SK-N-DZ (cell line): ENCODE data around the gene MAN1B1. TPM values are rescaled to one million over a fixed set of nuclear protein-coding genes. Genes with fewer than 3 reads are reported as not detected.

Experiments used
- DNase-seq: peaks from one replicate; pipeline ENCODE4 v3.0.0-alpha.2; 2015; ENCODE audit warnings: low spot score
- polyA plus RNA-seq, 2 experiments: library from polyadenylated mRNA; depleted of rRNA; stranded (reverse); fragments of >200 nt; gene quantifications; 2 replicates each; pipeline ENCODE4 v1.2.3, GENCODE V29; 2014

MAN1B1 gene
- 38.6 and 45.9 TPM in 2 replicates for polyA plus RNA-seq (2014; cell fraction: cytosol; rRNA removed)
- polyA plus RNA-seq (2014; cell fraction: nucleus; rRNA removed), result 78.8 and 112 TPM in 2 replicates

DNA sequence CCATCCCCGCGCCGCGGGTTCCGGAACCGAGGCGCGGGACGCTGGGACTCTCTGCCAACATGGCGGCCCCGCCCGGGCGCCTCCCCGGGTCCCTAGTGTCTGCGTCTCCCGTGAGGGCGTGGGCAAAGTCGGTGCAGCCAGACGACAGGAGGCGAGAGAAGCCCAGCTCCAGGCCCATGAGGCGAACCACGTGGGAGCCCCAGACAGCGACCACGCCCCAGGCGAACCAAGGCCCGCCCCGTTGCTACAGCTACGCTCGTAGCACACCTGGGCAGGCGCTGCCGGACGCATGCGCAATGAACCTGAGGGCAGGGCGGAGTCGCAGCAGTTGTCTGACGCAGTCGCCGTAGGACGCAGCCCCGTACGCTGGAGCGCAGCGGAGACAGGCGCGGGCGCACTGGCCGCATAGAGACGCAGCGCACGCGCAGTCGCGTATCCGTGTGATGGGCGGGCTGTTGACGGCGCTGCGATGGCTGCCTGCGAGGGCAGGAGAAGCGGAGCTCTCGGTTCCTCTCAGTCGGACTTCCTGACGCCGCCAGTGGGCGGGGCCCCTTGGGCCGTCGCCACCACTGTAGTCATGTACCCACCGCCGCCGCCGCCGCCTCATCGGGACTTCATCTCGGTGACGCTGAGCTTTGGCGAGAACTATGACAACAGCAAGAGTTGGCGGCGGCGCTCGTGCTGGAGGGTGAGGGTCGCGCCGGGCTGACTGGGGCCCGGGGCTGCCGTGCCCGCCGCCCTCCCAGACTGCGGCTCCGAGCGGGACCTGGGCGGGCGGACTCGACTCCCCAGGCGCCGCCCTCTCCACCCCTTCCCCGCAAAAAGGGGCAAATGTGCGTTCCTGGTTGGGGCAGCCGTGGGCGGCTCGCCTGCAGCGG lies at the start of gene MAN1B1:
MAN1B1 (plus strand) TSS at position 455 of the 878 bp plus-strand sequence; CDS start at position 470, 15 bp downstream.
- peak; percentile 99 for DNase-seq

DNA sequence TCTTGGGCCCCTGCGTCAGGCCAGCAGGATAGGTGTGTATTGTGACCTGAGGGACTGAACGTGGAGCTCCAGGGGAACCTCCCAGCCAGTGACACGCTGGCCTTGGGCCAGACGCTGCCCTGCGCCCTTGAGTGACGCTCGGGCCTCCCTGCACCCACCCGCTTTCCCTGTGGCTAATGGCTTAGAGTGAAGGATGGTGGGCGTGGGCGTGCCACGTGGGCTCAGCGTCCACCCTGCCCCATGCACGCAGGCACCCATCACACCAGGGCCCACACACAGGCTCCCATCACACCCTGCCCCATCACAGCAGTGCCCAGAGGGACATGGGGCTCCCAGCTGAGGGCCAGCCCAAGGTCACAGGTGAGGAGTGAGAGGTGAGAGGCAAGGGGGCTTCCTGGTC lies 49.8 kb upstream of the MAN1B1 start:
- DNase-seq, result no peak

DNA sequence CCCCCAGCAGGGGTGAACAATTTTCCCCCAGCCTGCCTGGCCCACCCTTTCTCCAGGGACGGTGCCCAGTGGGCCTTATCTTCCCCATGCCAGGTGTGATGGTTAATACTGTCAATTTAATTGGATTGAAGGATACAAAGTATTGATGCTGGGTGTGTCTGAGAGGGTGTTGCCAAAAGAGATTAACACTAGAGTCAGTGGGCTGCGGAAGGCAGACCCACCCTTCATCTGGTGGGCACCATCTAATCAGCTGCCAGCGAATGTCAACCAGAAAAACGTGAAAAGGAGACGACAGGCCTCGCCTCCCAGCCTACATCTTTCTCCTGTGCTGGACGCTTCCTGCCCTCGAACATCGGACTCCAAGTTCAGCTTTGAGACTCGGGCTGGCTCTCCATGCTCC lies 49.3 kb upstream of the MAN1B1 start:
- no peak for DNase-seq

DNA sequence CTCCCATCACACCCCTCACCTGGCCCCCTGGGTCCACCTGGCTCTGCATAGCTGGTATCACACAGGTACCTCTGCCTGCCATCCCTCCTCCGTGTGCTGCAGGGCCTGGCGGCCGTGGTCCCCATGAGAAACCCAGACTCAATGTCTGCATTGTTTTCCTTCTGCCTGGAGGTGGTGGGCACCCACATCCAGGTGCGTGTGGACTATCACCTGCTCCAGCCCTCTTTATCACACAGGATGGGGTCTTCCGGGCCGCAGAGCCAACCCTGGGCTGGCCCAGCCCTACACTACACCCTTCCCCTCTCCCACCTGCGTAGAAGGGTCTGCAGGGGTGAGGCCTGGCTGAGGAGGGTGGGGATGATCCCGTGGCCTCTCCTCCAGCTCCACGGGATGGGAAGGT lies 47.9 kb upstream of the MAN1B1 start:
- no peak for DNase-seq

DNA sequence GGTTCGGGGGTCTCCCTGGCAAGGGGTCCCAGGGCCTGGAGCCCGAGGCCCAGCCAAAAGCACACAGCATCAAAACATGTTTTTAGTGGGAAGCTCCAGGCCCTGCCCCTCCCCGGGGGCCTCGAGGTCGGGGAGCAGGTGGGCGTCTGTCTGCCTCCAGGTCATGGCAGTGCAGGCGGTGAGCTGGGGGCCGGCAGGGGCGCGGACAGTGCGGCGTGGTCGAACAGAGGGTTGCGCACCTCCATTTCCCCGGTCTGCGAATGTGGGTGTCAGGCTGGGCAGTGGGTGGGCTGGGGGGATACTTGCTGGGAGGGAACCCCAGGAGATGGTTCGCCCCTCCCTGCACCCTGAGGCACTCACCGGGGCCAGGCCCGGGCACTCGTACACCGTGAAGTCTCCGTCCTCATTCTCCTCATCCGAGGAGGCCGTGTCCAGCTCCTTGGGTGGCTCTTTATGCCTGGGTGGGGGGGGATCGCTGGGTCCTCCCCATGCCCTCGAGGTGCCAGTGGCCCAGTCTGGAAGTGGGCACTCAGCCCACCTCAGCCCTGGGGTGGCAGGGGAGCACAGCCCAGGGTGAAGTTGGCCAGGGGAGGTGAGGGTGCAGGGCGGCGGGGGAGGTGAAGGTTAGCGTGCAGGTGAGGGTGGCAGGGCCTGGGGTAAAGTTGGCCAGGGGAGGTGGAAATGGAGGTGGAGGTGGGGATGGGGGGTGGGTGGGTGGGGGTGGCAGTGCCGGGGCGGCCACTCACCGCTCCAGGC lies 47.0 kb upstream of the MAN1B1 start:
- no peak for DNase-seq

DNA sequence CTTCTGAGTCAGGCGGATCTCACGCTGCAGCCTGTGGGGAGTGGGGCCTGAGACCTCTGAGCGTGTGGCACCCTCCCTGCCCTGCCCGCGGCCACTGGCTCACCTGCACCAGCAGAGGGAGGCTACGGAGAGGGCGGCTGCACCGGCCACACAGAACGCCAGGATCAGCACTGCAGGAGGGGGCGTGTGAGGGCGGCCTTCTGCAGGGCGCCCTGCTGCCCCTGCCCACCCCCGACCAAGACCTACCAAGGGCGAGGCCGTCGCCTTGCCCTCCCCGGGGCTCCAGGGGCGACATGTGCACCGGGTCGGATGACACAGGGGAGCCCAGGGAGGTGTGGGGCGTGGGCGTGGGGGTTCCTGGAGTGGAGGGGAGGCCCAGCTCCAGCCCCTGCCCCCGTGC lies 46.2 kb upstream of the MAN1B1 start:
- DNase-seq, result no peak

DNA sequence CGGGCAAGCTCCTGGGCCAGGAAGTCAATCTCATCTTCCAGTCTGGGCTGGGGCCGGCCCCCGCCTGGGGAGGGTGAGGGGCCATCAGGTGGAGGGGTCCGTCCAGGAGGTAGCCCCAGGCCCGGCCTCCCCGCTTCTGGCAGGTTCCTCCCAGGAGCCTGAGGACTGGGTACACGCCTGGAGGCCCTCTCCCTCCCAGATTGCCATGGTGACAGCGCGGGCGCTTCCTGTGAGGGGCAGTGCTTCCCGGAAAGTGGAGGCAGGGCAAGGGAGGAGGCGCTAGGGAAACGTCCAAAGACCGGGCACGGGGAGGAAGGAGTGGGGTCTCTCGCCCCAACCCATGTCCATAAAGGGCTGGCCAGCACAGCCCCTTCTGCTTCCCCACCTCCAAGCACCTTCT lies 45.7 kb upstream of the MAN1B1 start:
- no peak for DNase-seq

DNA sequence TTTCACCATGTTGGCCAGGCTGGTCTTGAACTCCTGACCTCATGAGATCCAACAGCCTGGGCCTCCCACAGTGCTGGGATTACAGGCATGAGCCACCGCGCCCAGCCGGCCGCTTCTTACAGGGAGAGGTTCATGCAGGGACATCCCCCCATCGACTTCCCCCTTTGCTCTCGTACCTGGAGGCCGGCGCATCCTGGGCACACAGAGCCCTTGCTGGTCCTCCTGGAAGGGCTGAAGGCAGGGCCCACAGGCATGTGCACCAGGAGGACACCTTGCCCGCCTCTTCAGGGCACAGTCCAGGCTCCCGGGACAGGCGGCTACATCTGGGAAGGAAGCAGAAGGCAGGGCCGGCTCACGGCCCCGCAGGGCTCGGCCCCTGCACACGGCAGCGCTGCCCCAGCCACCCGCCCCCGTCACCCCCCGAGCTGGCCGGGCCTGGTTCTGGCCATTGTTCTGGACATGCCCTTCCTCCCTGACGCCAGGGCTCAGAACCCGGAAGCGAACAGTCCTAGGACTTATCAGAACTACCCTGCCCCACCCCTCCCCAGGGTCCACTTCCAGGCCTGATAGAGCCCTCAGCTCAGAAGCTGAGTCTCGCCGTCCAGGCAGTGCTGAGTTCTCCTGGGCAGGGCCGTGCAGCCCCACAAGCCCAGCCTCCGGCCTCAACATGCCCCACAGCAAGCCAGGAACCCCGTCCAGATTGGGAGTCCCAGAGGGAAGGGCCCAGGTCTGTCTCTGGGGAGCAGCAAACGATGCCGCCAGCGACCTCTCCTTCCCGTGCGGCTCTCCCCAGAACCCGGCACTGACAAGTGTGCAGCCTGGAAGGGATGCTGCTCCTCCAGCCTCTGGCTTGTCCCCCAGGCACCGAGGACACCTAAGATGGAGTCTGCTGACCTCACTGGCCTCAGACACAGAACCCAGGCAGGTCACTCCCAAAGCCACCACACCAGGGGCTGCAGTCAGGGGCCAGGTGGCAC lies 43.7 kb upstream of the MAN1B1 start:
- DNase-seq, result no peak

DNA sequence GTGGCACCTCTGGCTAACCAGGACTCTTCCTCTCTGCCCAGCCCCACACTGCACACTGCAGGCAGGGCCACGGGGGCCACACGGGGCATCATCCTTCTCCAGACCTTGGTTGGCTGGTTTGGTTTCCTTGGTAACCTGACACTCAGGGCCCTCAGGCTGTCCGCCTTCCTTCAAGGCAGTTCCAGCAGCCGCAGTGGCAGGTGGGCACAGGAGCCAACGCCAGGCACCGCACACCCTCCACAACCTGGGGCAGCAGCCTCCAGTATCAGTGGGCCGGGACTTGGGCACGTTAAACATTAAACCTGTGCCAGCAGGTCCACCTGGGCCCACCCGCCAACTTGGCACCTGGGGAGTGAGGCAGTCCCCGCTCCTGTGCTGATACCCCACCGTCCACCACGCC lies 42.7 kb upstream of the MAN1B1 start:
- DNase-seq, result no peak

DNA sequence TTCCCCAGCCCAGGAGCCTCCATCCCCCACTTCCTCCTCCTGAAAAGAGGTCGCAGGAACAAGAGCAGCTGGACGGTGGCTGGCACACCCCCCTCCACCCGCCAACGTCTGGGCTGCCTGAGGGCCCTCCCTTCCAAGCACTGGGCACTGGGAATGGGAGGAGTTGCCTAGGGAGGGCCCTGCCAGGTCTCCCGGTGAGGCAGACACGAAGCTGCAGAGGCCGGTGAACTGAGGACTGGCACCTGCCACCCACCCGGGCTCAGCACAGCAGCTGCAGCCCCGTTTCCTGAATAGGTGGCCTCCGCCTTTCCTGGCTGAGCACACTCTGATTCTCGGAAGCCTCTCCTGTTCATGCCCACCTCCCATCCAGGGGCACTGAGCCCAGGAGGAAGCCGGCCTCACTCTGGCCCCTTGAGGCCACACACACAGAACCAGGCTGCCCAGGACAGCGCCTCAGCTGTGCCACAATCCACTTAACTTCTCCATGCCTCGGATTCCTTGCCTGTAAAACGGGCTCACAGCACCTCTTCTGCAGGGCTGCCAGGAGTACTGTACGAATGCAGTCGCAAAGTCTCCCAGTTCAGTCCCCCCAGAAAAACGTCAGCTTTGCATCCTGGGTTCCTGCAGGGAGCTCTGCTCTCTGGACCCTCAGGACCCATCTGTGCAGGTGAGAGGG lies 42.1 kb upstream of the MAN1B1 start:
- no peak for DNase-seq

DNA sequence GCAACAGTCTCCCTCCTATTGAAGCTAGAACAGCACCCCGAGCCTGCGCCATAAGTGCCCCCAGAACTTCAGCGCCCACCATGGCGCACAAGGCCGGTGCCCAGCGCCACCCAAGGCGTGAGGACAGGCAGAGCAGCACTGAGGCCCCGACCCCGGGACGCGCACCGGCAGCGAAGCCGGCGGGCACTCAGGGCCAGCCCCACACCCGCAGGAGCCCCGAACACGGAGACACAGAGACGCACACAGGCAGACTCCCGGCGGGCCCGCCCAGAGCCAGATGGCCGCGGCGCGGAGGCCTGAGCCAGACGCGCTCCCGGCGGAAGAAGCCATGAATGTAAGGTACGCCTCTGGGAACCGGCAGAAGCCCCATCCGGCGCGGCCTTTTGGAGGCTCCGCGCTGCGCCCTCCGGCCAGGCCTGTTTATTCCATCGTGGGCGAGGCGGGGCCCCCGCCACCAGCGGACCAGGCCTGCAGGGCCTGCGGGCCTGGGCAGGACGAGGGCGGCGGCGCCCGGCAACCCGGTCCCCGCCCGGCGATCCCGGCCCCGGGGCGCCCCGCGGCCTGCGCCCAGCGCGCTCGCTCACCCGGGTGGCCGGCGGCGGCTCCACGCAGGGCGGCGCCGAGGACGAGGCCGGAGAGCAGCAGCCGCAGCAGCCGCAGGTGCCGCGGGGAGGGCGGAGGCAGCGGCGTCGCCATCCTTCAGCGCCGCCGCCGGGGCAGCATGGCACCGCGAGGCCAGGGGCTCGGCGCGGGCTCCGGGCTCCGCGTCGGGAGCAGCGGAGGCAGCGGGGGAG lies 41.3 kb upstream of the MAN1B1 start:
- no peak for DNase-seq

DNA sequence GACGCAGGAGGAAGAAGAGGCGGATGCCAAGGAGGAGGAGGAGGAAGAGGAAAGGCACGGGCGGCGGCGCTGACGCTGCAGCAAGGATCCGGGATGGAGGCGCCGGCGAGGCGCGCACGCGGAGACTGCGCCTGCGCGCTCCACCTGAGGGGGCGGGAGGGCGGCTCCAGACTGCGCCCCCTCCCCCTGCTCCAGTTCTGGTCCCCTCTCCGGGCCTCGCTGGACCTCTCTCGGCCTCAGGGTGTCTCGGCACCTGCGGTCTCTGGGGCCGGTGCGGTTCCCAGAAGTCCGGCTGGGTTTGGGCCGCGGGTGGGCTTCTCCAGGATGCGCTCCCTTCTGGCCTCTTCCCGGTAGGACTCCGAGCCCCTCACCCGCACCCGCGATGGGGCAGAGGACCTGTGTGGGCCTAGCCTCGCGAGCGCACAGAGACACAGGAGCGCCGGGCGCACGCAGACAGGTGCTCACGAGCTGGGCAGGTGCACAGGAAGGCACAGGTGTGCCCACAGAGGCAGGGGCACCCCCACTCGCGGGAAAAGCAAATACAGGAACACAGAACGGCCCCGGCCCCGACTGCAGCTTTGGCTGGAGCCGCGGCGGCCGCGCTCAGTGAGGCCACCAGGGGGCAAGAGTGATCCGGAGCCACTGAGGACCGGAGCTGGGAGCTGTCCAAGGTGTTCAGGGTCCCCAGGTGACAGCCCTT lies 40.5 kb upstream of the MAN1B1 start, which contains the start of gene NPDC1:
NPDC1 (minus strand) TSS at position 90 of the 700 bp plus-strand sequence. CDS start 188 bp downstream, outside the sequence.
- peak; percentile 78 for DNase-seq

DNA sequence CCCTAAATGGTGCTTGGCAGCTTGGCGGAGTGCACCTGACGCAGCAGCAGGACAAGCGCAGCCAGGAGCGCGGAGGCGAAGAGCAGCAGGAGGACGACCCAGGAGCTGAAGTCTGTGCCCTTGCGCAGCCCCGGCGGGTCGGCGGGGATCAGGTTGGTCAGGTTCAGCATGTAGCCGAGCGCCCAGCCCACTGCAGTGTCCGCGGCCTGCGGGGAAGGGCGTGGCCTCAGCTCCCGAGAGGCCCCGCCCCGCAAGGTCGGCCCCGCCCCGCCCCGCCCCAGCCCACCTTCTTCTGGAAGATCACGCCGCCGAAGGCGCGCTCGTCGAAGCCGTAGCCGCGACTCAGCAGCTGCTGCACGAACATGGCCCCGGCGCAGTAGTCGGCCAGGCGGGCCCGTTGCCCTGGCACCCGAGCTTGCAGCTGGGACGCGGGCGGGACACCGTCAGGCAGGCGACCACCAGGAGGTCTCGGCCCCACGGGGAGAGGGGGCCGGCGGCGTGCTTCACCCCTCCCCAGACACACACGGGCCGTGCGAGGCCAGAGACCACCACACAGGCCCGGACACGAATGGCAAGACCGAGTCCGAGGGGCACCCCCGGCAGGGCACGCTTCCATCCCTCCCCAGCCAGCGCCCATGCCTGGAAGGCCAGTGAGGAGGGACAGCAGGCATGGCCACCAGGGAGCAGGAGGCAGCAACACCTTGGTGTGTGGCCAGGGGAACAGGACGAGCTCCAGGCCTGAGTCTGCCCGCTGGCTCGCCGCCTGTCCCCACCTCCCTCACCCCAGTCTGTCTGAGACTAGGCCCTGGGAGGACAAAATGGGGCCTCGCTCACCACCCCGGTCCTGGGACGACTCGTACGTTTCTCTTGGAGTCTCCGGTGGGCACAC lies 37.9 kb upstream of the MAN1B1 start:
- DNase-seq, result no peak

DNA sequence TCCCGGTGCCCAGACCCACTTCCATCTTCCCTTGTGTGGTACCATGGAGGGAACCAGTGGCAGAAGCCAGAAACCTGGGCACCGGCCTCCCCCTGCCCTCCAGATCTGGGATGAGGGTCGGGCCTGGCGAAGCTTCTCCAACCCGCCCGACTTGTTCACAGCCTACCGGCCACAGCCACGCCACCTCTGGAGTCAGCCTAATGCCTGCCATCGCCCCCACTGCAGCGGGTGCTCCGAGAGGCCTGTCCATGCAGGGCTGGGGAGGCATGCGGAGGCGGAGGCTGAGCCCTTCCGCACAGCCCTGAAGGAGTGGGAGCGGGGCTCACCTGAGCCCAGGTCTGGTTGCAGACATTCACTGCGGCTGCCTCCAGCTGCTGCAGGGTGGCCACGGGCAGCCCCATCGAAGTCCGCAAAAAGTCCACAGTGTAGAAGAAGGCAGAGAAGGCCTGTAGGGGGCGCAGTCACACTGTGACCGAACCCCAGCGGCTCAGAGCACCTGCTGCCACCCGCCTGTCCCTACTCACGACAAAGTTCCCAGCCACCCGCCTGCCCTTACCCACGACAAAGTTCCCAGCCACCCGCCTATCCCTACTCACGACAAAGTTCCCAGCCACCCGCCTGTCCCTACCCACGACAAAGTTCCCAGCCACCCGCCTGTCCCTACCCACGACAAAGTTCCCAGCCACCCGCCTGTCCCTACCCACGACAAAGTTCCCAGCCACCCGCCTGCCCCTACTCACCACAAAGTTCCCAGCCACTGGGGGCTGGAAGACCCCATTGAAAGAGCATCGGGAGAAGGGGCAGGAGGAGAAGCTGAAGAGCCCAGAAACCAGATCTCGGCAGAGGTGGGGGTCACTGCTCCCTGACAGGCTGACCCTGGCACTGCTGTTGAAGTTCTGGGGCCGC lies 37.0 kb upstream of the MAN1B1 start:
- DNase-seq, result peak; percentile 60

DNA sequence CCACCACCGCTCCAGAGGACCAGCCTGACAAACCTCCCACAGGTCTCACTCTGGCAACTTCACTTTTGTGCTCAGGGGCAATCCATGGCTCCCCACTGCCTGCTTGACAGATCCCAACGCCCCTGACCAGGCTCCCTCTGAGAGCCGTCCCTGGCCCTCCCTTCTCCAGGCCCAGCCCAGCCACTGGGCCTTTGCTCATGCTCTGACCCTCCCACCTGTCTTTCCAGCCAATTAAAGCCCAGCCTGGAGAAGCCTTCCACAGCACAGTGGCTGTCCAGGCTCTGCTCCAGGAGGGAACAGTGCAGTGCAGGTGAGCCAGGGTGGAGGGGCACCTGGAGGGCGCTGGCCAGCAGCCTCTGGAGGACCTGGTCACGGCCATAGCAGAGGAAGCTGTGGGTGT lies 36.2 kb upstream of the MAN1B1 start:
- no peak for DNase-seq

DNA sequence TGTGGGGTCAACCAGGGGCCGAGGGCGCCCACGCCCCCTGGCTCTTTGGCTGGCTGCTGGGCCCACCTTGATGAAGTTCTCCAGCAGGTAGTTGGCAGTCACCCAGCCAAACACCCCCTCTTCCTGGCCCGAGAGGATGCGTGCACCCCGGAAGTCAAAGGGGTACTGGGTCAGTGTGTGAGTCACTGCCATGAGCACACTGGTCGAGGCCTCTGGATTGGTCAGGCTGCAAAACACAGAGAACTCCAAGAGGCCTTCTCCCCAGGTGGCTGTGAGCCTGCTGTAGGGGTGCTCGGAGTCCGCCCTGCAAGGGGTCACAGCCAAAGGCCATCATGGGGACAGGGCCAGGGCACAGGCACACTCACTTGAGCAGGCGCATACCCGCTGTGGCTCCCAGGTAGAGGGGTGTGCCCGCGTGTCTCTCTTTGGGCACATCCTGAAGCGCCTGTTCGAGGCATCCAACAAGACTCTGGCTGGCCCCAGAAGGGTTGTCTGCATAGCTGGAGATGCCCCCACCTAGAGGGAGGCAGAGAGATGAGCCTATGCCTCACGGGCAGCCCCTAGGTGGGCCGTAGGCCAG lies 35.5 kb upstream of the MAN1B1 start:
- no peak for DNase-seq

DNA sequence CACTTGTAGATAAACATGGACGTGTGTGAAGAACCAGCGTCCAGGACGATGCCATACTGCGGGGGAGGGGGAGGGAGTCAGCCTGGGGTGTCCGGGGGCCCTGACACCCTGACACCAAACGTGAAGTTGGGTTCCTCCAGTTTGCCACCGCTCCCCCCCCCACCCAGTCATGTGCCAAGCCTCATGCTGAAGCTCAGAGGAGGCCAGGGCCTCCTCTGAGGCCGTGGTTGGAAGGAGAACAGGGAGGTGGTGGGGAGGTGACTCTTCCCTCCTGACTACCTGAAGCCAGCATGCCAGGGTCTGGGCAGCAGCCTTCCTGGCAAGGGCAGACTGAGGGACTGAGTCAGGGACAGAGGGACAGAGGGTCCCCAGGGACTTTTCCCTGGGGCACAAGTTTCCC lies 34.5 kb upstream of the MAN1B1 start:
- no peak for DNase-seq
